ENCODE data around the gene KIF26B.

The KIF26B gene

GRCh38 chr1:245592189-245592460 lies 437.3 kb downstream of the KIF26B start:
- DNase-seq (ENCODE audit: low read depth in 2 of 2): no peak

- no peak for DNase-seq (ENCODE audit: low read depth in 2 of 2)
Observed at GRCh38 chr1:245598524-245599305, 443.9 kb downstream of the KIF26B start.

GRCh38 chr1:245599371-245600174 lies 444.8 kb downstream of the KIF26B start:
- DNase-seq (ENCODE audit: low read depth in 2 of 2): peak; percentile 97 to 98

- no peak for DNase-seq (ENCODE audit: low read depth in 2 of 2)
Observed at GRCh38 chr1:245600658-245601057, 445.9 kb downstream of the KIF26B start.

- DNase-seq (ENCODE audit: low read depth in 2 of 2): no peak
Observed at GRCh38 chr1:245603311-245603865, 448.6 kb downstream of the KIF26B start.

GRCh38 chr1:245604979-245605378 lies 450.2 kb downstream of the KIF26B start:
- no peak for DNase-seq (ENCODE audit: low read depth in 2 of 2)

GRCh38 chr1:245605480-245606156 lies 450.8 kb downstream of the KIF26B start:
- peak; percentile 83 for DNase-seq (ENCODE audit: low read depth in 2 of 2)

- DNase-seq (ENCODE audit: low read depth in 2 of 2): no peak
Observed at GRCh38 chr1:245606157-245606725, 451.5 kb downstream of the KIF26B start.

GRCh38 chr1:245608271-245608670 lies 453.5 kb downstream of the KIF26B start:
- DNase-seq (ENCODE audit: low read depth in 2 of 2): no peak

GRCh38 chr1:245609354-245610150 lies 454.8 kb downstream of the KIF26B start:
- DNase-seq (ENCODE audit: low read depth in 2 of 2): no peak

- DNase-seq (ENCODE audit: low read depth in 2 of 2): no peak
Observed at GRCh38 chr1:245611251-245611650, 456.5 kb downstream of the KIF26B start.

- no peak for DNase-seq (ENCODE audit: low read depth in 2 of 2)
Observed at GRCh38 chr1:245614476-245614875, 459.7 kb downstream of the KIF26B start.

GRCh38 chr1:245615001-245615400 lies 460.2 kb downstream of the KIF26B start:
- DNase-seq (ENCODE audit: low read depth in 2 of 2): no peak

GRCh38 chr1:245621589-245621988 lies 466.8 kb downstream of the KIF26B start:
- no peak for DNase-seq (ENCODE audit: low read depth in 2 of 2)

- no peak for DNase-seq (ENCODE audit: low read depth in 2 of 2)
Observed at GRCh38 chr1:245622332-245623014, 467.7 kb downstream of the KIF26B start.

- DNase-seq (ENCODE audit: low read depth in 2 of 2): no peak
Observed at GRCh38 chr1:245641384-245641783, 486.6 kb downstream of the KIF26B start.

GRCh38 chr1:245645406-245645805 lies 490.6 kb downstream of the KIF26B start:
- no peak for DNase-seq (ENCODE audit: low read depth in 2 of 2)

GRCh38 chr1:245645894-245646293 lies 491.1 kb downstream of the KIF26B start:
- no peak for DNase-seq (ENCODE audit: low read depth in 2 of 2)

- DNase-seq (ENCODE audit: low read depth in 2 of 2): no peak
Observed at GRCh38 chr1:245648749-245649522, 494.2 kb downstream of the KIF26B start.

GRCh38 chr1:245649666-245650065 lies 494.9 kb downstream of the KIF26B start:
- no peak for DNase-seq (ENCODE audit: low read depth in 2 of 2)
